Erythroblast (primary cell): ENCODE results near the gene TMEM190.

ENCODE experiments used
- GATA1 ChIP-seq: IDR thresholded peaks from 2 replicates; pipeline ENCODE4 v1.6.1; 2011; ENCODE audit warnings: low read depth, mild to moderate bottlenecking, control low read depth, low read length, moderate library complexity
- POLR2A ChIP-seq: IDR thresholded peaks from 2 replicates; pipeline ENCODE4 v1.6.1; 2011; ENCODE audit warnings: mild to moderate bottlenecking, low read length

DNA sequence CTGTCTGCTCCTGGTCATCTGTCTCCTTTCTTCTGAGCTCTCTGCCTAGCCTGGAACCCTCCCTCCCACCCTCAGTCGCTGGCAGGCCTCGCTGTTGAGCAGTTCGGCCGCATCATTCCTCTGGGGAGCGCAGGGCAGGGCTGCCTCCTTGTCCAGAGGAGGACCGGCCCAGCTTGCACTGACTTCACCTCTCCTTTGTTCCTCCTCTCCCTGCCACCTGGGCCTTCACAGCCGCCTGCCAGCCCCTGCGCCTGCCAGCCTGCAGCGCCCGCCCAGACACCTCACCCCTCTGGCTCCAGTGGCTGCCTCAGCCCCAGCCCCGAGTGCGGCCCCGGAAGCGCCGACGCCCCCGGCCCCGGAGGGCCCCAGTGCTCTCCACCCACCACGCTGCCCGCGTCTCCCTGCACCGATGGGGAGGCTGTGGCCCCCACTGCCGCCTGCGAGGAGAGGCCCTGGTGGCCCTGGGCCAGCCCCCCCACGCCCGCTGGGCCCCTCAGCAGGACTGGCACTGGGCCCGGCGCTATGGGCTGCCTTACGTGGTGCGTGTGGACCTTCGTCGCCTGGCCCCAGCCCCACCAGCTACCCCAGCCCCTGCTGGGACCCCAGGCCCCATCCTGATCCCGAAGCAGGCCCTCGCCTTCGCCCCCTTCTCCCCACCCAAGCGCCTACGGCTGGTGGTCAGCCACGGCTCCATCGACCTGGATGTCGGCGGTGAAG is 29.7 kb upstream of the TMEM190 start:
- TF ChIP-seq POLR2A: no peak
- TF ChIP-seq GATA1: no peak
